ENCODE measurements around the gene LRP8.

GRCh38 chr1:53324321-53324720 is 3.5 kb downstream of the LRP8 start:
- TF ChIP-seq POLR2AphosphoS5 (IDR thresholded peaks at IDR 0.05; ENCODE audit: low read depth, low read length) = no peak
- no peak for TF ChIP-seq TAF1 (IDR thresholded peaks at IDR 0.05; ENCODE audit: low read depth, low read length)
- TF ChIP-seq POLR2A (IDR thresholded peaks at IDR 0.05; ENCODE audit: low read depth, low read length) = no peak
- no peak for TF ChIP-seq POU2F2 (IDR thresholded peaks at IDR 0.05; ENCODE audit: low read depth, low read length)
- no peak for TF ChIP-seq SPI1 (IDR thresholded peaks at IDR 0.05; ENCODE audit: low read depth, low read length)

Measured in GM12891 (cell line).